ENCODE results near the gene C20orf202.
A peak's percentile ranks its signal among the peaks of the same experiment; 100 is the strongest.

DNA sequence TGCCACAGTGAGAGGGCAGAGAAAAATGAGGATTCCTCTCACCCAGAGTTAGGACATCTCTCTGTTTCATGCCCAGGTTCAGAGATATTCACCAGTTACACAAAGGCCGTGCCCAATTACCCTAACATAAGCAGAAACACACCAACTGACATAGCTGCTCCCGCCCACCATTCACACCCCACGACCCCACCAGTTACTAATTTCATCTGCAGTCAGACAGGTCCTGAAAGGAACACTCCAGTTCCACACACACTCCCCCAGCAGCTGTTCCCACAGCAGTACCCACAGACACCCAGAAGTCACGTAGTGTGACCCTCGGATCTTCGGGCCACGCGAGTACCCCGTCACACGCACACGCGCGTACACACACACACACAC, 19.0 kb upstream of the C20orf202 start:
- TF ChIP-seq, protein P1, sequence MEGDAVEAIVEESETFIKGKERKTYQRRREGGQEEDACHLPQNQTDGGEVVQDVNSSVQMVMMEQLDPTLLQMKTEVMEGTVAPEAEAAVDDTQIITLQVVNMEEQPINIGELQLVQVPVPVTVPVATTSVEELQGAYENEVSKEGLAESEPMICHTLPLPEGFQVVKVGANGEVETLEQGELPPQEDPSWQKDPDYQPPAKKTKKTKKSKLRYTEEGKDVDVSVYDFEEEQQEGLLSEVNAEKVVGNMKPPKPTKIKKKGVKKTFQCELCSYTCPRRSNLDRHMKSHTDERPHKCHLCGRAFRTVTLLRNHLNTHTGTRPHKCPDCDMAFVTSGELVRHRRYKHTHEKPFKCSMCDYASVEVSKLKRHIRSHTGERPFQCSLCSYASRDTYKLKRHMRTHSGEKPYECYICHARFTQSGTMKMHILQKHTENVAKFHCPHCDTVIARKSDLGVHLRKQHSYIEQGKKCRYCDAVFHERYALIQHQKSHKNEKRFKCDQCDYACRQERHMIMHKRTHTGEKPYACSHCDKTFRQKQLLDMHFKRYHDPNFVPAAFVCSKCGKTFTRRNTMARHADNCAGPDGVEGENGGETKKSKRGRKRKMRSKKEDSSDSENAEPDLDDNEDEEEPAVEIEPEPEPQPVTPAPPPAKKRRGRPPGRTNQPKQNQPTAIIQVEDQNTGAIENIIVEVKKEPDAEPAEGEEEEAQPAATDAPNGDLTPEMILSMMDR (IDR thresholded peaks at IDR 0.05), result peak in 1 of 3 donors; percentile 9
- no peak for TF ChIP-seq POLR2A (IDR thresholded peaks at IDR 0.05)

All from lower leg skin (tissue), 3 donors.